HepG2 (cell line): Measurements from ENCODE around the gene OGFOD3. TPM values are rescaled to one million over a fixed set of nuclear protein-coding genes. Genes with fewer than 3 reads are reported as not detected.

Experiments
- CBX5 ChIP-seq: sonication (generic); formaldehyde crosslinking; IDR thresholded peaks from 2 replicates; pipeline ENCODE4 v1.4.0; 2020; ENCODE audit warnings: missing genetic modification reagents, borderline replicate concordance
- FOXM1 ChIP-seq: sonication (generic); formaldehyde crosslinking; IDR thresholded peaks from 2 replicates; pipeline ENCODE4 v1.5.0; 2020; ENCODE audit warnings: missing genetic modification reagents
- GATA4 ChIP-seq: sonication (generic); IDR thresholded peaks from 2 replicates; pipeline ENCODE4 v1.6.1; 2016; ENCODE audit warnings: antibody characterized with exemption, low read depth, borderline replicate concordance
- KAT7 ChIP-seq: IDR thresholded peaks from 2 replicates; pipeline ENCODE4 v1.6.1; 2018; ENCODE audit warnings: borderline replicate concordance, missing compliant biosample characterization
- KDM2A ChIP-seq: sonication (generic); formaldehyde crosslinking; IDR thresholded peaks from 2 replicates; pipeline ENCODE4 v1.4.0; 2020; ENCODE audit warnings: low read depth, missing genetic modification reagents, borderline replicate concordance
- MAFF ChIP-seq: IDR thresholded peaks from 2 replicates; pipeline ENCODE4 v1.6.1; 2011; ENCODE audit warnings: low read depth, low read length, improper control_type of control experiment
- MED8 ChIP-seq: sonication (generic); formaldehyde crosslinking; IDR thresholded peaks from 2 replicates; pipeline ENCODE4 v1.8.1; 2023; ENCODE audit warnings: mild to moderate bottlenecking, missing genetic modification reagents; ENCODE audit not compliant: insufficient replicate concordance
- MEIS1 ChIP-seq: sonication (generic); formaldehyde crosslinking; IDR thresholded peaks from 2 replicates; pipeline ENCODE4 v1.9.0; 2021; ENCODE audit warnings: mild to moderate bottlenecking, missing genetic modification reagents, moderate library complexity, borderline replicate concordance
- MXD4 ChIP-seq: IDR thresholded peaks from 2 replicates; pipeline ENCODE4 v1.6.1; 2016; ENCODE audit warnings: mild to moderate bottlenecking, missing biosample characterization, missing genetic modification reagents
- MYNN ChIP-seq: sonication (generic); formaldehyde crosslinking; IDR thresholded peaks from 2 replicates; pipeline ENCODE4 v1.4.0; 2020; ENCODE audit warnings: mild to moderate bottlenecking, low read depth, missing genetic modification reagents
- NR2F6 ChIP-seq, 2 experiments: IDR thresholded peaks; 2 replicates each; pipeline ENCODE4 v1.6.1; 2016; ENCODE audit warnings: antibody characterized with exemption in 1 of 2, mild to moderate bottlenecking in 1 of 2
- RBAK ChIP-seq: sonication (generic); formaldehyde crosslinking; IDR thresholded peaks from 2 replicates; pipeline ENCODE4 v1.5.1; 2020; ENCODE audit warnings: mild to moderate bottlenecking, missing genetic modification reagents
- RBM22 ChIP-seq: fragments of 200-400 bp; formaldehyde crosslinking; optimal IDR thresholded peaks from 2 replicates; pipeline ENCODE3; 2017; ENCODE audit warnings: mild to moderate bottlenecking, low read length, moderate library complexity
- TAF15 ChIP-seq: fragments of 200-400 bp; formaldehyde crosslinking; IDR thresholded peaks from one replicate; pipeline ENCODE4 v1.6.1; 2018; ENCODE audit warnings: mild to moderate bottlenecking, low read depth, low read length; ENCODE audit not compliant: poor library complexity, severe bottlenecking
- TSC22D2 ChIP-seq: sonication (generic); formaldehyde crosslinking; IDR thresholded peaks from 2 replicates; pipeline ENCODE4 v1.5.1; 2020; ENCODE audit warnings: missing genetic modification reagents, mild to moderate bottlenecking, borderline replicate concordance
- ZFP36L1 ChIP-seq: sonication (generic); formaldehyde crosslinking; IDR thresholded peaks from 2 replicates; pipeline ENCODE4 v1.8.0; 2022; ENCODE audit warnings: mild to moderate bottlenecking, missing genetic modification reagents, moderate library complexity
- ZNF253 ChIP-seq: sonication (generic); formaldehyde crosslinking; IDR thresholded peaks from 2 replicates; pipeline ENCODE4 v1.8.0; 2022; ENCODE audit warnings: mild to moderate bottlenecking, missing genetic modification reagents, borderline replicate concordance
- ZNF441 ChIP-seq: sonication (generic); formaldehyde crosslinking; IDR thresholded peaks from 2 replicates; pipeline ENCODE4 v1.7.0; 2021; ENCODE audit warnings: missing genetic modification reagents, borderline replicate concordance
- polyA plus RNA-seq, 8 experiments: library from polyadenylated mRNA; depleted of rRNA in 3 of 8; stranded (reverse) in 7 of 8; unstranded in 1 of 8; fragments of >200 nt; fragmentation: Illumina TruSeq in 4 of 8; extraction: Trizol in 4 of 8; gene quantifications; 2 replicates each; pipeline versions ENCODE4 v1.2.1 to v1.2.3, GENCODE V29; 2011 to 2016; ENCODE audit warnings: low read depth in 4 of 8, missing spikeins in 1 of 8, mixed read lengths in 1 of 8; ENCODE audit not compliant: insufficient read depth in 1 of 8
- total RNA-seq, 5 experiments: library from RNA; depleted of rRNA; stranded (reverse); fragments of >200 nt; fragmentation: Illumina TruSeq; extraction: Trizol; gene quantifications; 2 replicates each; pipeline ENCODE4 v1.2.3, GENCODE V29; 2016; ENCODE audit warnings: low read depth in 1 of 5
- TF ChIP-seq, protein P1 (sequence below): sonication (generic); formaldehyde crosslinking; IDR thresholded peaks from 2 replicates; pipeline ENCODE4 v1.4.0; 2020; ENCODE audit warnings: missing genetic modification reagents
- TF ChIP-seq, protein P2 (sequence below): sonication (generic); formaldehyde crosslinking; IDR thresholded peaks from 2 replicates; pipeline ENCODE4 v1.8.1; 2022; ENCODE audit warnings: low read depth, mild to moderate bottlenecking, missing genetic modification reagents
- TF ChIP-seq, protein P3 (sequence below): sonication (generic); formaldehyde crosslinking; IDR thresholded peaks from 2 replicates; pipeline ENCODE4 v1.9.0; 2021; ENCODE audit warnings: missing genetic modification reagents, borderline replicate concordance

OGFOD3 gene
- total and polyA plus RNA-seq, 2 of the 13 experiments (the other 11 are each of a cell fraction or from before 2014, with no cell fraction given): 40.0 to 42.1 TPM

DNA sequence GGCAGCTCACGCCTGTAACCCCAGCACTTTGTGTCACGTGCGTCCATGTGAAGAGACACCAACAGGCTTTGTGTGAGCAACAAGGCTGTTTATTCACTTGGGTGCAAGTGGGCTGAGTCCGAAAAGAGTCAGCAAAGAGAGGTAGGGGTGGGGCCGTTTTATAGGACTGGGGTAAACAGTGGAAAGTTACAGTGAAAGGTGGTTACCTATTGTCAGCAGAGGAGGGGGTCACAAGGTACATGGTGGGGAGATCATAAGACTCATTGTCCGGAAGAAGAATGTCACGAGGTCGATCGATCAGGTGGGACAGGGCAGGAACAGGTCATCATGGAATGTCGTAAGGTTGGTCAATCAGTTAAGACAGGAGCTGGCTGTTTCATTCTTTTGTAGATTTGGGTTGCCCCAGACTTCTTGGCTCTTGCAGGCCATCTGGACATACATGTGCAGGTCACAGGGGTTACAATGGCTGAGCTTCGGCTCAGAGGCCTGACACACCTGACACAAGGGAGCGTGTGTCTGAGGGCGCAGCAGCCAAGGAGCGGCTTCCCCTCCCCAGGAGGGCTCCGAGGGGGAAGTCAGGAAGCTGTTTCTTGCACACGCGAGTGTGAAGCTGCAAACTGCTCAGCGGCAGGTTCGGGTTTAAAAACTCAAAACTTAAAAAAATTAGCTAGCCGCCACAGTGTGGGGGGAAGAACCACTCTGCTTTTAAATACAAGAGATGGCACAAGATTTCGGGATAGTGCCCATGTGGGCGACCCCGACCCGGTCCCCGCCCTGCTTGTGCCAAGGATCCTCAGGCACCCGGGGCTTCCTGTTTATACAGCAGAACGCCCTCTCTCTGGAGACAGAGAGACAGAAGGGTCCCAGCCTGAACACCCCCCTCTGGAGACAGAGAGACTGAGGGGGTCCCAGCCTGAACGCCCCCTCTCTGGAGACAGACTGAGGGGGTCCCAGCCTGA, 71.8 kb downstream of the OGFOD3 start (continued):
- peak; percentile 99 for TF ChIP-seq NR2F6 (IDR thresholded peaks at IDR 0.05)
- TF ChIP-seq NR2F6 (CRISPR knock-in tag; IDR thresholded peaks at IDR 0.05): peak; percentile 100
- TF ChIP-seq TSC22D2 (CRISPR knock-in tag): peak; percentile 78; the same call in 1 of the 2 replicates
- TF ChIP-seq, protein P1, sequence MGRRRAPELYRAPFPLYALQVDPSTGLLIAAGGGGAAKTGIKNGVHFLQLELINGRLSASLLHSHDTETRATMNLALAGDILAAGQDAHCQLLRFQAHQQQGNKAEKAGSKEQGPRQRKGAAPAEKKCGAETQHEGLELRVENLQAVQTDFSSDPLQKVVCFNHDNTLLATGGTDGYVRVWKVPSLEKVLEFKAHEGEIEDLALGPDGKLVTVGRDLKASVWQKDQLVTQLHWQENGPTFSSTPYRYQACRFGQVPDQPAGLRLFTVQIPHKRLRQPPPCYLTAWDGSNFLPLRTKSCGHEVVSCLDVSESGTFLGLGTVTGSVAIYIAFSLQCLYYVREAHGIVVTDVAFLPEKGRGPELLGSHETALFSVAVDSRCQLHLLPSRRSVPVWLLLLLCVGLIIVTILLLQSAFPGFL (CRISPR knock-in tag): no peak
- TF ChIP-seq ZFP36L1 (CRISPR knock-in tag): peak; percentile 93; the same call in 1 of the 2 replicates
- peak; percentile 97 for TF ChIP-seq MEIS1 (CRISPR knock-in tag)
- TF ChIP-seq GATA4: peak; percentile 70; the same call in 1 of the 2 replicates
- TF ChIP-seq CBX5: peak; percentile 92; the same call in 1 of the 2 replicates
- peak; percentile 82 for TF ChIP-seq MXD4 (CRISPR knock-in tag)
- TF ChIP-seq KAT7: peak; percentile 65
- TF ChIP-seq TAF15: no peak
- TF ChIP-seq, protein P2, sequence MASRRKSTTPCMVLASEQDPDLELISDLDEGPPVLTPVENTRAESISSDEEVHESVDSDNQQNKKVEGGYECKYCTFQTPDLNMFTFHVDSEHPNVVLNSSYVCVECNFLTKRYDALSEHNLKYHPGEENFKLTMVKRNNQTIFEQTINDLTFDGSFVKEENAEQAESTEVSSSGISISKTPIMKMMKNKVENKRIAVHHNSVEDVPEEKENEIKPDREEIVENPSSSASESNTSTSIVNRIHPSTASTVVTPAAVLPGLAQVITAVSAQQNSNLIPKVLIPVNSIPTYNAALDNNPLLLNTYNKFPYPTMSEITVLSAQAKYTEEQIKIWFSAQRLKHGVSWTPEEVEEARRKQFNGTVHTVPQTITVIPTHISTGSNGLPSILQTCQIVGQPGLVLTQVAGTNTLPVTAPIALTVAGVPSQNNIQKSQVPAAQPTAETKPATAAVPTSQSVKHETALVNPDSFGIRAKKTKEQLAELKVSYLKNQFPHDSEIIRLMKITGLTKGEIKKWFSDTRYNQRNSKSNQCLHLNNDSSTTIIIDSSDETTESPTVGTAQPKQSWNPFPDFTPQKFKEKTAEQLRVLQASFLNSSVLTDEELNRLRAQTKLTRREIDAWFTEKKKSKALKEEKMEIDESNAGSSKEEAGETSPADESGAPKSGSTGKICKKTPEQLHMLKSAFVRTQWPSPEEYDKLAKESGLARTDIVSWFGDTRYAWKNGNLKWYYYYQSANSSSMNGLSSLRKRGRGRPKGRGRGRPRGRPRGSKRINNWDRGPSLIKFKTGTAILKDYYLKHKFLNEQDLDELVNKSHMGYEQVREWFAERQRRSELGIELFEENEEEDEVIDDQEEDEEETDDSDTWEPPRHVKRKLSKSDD (CRISPR knock-in tag): peak; percentile 94
- no peak for TF ChIP-seq ZNF253
- TF ChIP-seq MED8 (CRISPR knock-in tag): peak; percentile 98
- TF ChIP-seq FOXM1 (CRISPR knock-in tag): no peak
- TF ChIP-seq, protein P3, sequence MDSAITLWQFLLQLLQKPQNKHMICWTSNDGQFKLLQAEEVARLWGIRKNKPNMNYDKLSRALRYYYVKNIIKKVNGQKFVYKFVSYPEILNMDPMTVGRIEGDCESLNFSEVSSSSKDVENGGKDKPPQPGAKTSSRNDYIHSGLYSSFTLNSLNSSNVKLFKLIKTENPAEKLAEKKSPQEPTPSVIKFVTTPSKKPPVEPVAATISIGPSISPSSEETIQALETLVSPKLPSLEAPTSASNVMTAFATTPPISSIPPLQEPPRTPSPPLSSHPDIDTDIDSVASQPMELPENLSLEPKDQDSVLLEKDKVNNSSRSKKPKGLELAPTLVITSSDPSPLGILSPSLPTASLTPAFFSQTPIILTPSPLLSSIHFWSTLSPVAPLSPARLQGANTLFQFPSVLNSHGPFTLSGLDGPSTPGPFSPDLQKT (CRISPR knock-in tag): no peak
- peak; percentile 90; the same call in 1 of the 2 replicates for TF ChIP-seq MYNN (CRISPR knock-in tag)
- no peak for TF ChIP-seq RBAK
- peak; percentile 84 for TF ChIP-seq ZNF441 (CRISPR knock-in tag)
- peak; percentile 73; the same call in 1 of the 2 replicates for TF ChIP-seq KDM2A (CRISPR knock-in tag)
- no peak for TF ChIP-seq RBM22
- 0 out of 2 replicates have a peak, but pooled peaks have one; percentile 32 for TF ChIP-seq MAFF
